GM23338 (cell line): ENCODE measurements around the gene TMPRSS11F.

ENCODE experiments used
- EZH2 ChIP-seq: fragments of 200-600 bp; sonication (generic); IDR thresholded peaks from one replicate; pipeline ENCODE4 v1.8.0; 2017; ENCODE audit warnings: antibody characterized with exemption, mild to moderate bottlenecking, low read depth; ENCODE audit not compliant: unreplicated experiment
- POLR2AphosphoS5 ChIP-seq: IDR thresholded peaks from 2 replicates; pipeline ENCODE4 v1.6.1; 2016; ENCODE audit warnings: antibody characterized with exemption, low read depth
- TF ChIP-seq, protein P1 (sequence below), 2 experiments: fragments of 200-600 bp in 1 of 2; sonication (generic) in 1 of 2; conservative IDR thresholded peaks; 2 replicates each; pipeline versions ENCODE4 v1.5.1 to v1.6.1; 2016 to 2017; ENCODE audit warnings: antibody characterized with exemption in 2 of 2, low read depth in 2 of 2, mild to moderate bottlenecking in 2 of 2, moderate library complexity in 1 of 2

- TF ChIP-seq, protein P1, sequence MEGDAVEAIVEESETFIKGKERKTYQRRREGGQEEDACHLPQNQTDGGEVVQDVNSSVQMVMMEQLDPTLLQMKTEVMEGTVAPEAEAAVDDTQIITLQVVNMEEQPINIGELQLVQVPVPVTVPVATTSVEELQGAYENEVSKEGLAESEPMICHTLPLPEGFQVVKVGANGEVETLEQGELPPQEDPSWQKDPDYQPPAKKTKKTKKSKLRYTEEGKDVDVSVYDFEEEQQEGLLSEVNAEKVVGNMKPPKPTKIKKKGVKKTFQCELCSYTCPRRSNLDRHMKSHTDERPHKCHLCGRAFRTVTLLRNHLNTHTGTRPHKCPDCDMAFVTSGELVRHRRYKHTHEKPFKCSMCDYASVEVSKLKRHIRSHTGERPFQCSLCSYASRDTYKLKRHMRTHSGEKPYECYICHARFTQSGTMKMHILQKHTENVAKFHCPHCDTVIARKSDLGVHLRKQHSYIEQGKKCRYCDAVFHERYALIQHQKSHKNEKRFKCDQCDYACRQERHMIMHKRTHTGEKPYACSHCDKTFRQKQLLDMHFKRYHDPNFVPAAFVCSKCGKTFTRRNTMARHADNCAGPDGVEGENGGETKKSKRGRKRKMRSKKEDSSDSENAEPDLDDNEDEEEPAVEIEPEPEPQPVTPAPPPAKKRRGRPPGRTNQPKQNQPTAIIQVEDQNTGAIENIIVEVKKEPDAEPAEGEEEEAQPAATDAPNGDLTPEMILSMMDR (conservative IDR thresholded peaks at IDR 0.05; ENCODE audit: low read depth in 2 of 2): no peak
- TF ChIP-seq EZH2: no peak
- TF ChIP-seq POLR2AphosphoS5: no peak
Observed at GRCh38 chr4:68145261-68145660, 15.6 kb upstream of the TMPRSS11F start.
